NCI-H1436 (cell line): ENCODE data around the gene HCAR3.
A peak's percentile ranks its signal among the peaks of the same experiment; 100 is the strongest.
"Not testable (repeated sequence)": the region's sequence is repeated elsewhere in the genome, so short reads cannot be mapped to it uniquely, and the experiment has no call there.

Source experiments
- DNase-seq: peaks from one replicate; lab custom pipeline; 2025; lab: John Stamatoyannopoulos, UW

Gene HCAR3

DNA sequence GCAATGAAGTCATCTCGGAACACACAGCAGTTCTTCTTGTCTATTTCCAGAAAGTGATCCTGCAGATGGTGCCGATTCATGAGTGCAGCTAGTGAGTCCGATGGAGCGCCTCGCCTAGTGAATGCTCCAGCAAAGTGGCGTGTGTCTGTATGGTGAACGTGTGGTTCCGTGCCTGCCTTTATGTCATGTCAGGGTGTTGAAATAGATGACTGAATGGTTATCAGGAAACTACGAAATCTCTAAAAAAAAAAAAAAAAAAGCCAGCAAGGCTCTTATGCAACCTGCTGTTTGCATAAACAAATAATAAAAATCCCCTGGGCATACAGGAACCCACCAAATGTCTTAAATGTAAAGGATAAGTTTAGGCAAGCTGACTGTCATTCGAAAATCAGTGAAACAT lies at the start of gene HCAR3:
HCAR3 (minus strand) TSS at position 154 of the 400 bp plus-strand sequence; CDS start at position 80, 74 bp downstream.
- not testable (repeated sequence) for DNase-seq

DNA sequence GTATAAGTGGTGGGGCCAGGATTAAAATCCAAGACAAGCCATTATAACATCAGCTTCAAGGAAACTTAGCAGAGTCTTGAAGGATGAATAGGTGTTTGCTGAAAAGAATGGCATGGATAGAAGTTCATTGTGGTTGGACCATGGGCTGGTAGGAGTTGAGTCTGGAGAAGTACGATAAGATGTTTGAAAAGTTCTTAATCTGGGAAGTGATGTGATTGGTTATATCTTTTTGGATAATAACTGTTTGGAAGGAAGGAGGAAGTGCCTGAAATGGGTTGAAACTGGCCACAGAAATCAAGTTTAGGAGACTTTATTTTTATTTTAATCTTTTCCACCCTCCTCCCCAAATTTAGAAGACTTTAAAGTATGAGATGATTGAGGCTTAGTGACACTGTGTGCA lies 41.0 kb upstream of the HCAR3 start:
- DNase-seq, result no peak

DNA sequence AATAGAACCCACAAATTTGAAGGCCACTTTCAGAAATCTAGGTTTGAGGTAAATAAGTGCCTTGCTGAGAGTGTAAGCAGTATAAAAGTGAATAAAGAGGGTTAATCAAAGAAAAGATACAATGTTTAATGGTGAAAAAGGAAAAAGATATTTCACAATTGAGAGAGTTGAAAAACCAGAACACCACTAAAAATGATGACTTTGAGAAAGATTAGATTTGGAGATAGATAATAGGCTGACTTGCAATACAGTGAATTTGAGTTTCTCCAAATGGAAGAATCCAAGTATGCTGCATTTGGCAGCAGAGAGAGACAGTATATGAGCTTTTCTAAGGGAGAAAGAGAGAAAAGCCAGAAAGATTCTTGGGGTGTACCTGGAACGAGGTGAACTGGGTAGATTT lies 38.2 kb upstream of the HCAR3 start:
- DNase-seq, result no peak

DNA sequence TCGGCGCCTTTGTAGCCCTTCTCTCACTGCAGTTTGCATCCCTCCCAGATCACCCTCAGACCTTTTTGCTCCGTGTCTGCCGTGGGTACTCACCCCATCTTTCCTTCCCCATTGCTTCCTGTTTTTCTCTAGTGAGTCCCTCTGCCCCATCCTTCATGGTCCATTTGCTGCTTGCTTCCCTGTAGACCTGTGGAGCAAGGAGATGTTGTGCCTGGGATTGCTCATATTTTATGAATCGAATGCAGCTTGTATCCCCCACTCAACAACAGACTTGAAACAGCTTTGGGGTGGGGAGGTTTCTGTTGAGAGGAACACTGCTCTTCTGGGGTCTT lies 36.7 kb upstream of the HCAR3 start:
- no peak for DNase-seq

DNA sequence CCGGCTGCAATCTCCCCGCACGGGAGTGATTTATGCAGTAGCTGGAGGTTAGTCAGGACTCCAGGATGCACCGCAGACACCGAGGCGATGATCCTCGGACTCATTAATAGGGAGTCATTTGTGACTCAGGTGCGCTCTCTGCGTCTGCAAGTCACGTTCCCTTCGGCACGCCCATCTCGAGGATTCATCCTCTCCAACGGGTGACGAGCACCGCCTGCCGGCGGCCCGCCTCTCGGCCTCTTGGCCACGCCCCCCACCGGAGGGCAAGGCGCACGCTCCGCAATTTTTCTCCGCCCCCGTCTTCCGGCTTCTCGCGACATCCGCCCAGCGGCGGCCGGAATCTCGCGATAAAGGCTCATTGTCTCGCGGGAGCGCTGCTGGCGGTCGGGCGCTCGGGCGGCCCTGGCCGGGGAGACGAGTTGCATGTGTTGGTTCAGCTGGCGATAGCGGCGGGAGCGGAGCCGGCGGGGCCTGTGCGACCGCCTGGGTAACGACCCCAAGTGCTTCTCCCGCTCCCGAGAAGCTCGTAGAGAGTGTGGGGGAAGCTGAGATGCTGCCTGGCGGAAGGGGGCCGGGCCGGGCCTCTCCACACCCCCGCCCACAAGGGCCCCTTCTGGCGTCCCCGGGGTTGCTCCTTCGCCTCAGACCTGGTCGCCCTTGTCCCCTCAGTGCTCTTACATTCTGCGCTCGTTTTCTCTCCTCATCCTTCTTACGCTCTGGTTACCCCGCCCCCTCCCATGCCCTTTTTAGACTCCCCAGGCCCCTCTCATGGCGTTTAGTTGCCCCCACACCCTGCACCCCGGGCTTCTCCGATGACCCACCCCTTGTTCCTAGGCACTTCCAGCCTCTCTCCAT lies 36.1 kb upstream of the HCAR3 start, which contains the start of gene DENR:
DENR (plus strand) TSS at position 361 of the 855 bp plus-strand sequence. CDS start 878 bp downstream, outside the sequence.
- DNase-seq, result peak; percentile 98

DNA sequence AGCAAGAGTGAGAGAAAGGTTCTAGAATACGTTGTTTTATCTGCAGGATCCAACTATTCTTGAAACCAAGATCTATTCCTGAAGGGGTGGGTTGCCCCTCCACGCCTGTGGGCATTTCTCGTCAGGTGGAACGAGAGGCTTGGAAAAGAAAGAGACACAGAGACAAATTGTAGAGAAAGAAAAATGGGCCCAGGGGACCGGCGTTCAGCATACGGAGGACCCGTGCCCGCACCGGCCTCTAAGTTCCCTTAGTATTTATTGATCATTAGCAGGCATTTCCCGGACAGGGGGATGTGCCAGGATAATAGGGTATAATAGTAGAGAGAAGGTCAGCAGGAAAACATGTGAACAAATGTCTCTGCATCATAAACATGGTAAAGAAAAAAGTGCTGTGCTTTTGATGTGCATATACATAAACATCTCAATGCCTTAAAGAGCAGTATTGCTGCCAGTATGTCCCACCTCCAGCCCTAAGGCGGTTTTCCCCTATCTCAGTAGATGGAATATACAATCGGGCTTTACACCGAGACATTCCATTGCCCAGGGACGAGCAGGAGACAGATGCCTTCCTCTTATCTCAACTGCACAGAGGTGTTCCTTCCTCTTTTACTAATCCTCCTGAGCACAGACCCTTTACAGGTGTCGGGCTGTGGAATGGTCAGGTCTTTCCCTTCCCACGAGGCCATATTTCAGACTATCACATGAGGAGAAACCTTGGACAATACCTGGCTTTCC lies 34.3 kb upstream of the HCAR3 start:
- DNase-seq, result not testable (repeated sequence)

DNA sequence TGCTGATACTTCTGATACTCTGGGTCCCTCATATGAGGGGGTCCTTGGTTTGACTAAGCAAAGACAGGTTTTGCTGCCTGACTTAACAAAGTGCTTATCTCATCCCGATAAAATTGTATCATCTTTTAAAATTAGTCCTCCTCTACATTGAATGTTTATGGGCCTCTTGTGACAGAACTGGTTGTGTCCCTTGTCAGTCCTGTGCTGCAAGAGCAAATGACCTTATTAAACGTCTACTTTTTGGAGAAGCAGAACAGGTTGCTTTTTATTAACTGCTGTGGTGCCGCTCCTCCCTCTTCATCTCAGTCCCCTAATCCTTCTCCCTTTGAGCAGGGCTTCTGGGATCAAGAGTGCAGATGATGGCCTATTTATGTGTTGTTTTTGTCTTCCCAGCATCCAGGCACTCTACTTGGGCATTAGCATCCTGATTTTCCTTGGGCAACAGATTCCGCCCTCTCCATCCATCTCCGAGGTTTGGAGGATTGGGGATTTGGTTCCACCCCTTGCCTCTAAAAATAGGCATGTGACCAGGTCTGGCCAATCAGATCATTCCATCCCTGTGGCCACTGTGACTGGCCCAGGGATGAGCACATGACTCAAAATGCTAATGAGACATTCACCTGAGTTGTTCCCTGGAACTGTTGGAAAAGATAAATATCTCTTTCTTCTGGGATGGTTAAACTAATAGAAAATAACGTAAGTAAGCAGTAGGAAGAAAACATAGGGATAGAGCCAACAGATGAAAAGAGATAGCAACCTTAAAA lies 33.1 kb upstream of the HCAR3 start:
- peak; percentile 12 for DNase-seq

DNA sequence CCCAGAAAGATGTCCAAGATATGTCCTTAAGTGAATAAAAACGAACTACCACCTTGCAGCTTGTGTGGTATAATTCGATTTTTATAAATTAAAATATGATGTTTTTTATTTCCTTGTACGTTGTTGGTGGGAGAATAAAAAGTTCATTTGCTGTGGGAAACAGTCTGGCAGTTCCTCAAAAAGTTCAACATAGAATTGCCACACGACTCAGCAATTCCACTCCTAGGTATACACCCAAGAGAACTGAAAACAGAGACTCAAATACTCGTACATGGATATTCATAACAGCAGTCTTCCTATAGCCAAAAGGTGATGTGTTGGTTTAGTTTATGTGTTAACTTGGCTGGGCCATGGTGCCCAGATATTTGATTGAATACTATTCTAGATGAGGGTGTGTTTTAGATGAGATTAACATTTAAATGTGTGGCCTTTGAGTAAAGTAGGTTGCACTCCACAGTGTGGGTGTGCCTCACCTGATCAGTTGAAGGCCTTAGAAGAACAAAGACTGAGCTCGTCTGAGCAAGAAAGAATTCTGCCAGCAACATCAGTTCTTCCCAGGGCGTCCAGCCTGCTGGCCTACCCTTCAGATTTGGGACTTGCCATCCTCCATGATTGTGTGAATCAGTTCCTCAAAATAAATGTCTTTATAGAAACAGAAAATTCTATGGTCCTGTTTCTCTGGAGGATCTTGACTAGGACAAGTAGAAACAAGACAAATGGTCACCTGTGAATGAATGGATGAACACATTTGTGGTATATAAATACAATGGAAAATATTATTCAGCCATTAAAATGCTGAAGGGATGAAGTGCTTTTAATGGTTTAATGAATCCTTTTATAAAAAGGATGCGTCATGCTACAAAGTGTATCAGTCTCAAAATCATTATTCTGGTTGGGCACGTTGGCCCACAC lies 30.9 kb upstream of the HCAR3 start:
- DNase-seq, result no peak

DNA sequence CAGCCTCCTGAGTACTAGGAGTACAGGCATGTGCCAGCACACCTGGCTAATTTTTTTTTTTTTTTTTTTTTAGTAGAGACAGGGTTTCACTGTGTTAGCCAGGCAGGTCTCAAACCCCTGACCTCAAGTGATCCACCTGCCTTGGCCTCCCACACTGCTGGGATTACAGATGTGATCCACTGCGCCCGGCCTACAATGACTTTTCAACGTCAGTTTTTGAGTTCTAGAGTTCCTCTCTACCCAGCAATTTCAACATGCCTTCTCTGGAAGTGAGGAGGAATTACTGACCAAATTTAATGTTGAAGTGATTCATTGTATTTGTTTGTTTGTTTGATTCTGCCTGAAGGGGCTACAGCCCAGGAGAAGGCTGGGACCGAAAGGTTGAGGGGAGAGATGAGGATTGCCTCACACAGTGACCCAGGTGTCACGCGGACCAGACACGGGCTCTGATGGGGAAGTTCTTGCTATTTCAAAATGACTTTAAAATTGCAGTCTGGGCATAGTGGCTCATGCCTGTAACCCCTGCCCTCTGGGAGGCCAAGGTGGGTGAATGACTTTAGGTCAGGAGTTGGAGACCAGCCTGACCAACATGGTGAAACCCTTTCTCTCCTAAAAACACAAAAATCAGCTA lies 27.4 kb upstream of the HCAR3 start:
- DNase-seq, result no peak

DNA sequence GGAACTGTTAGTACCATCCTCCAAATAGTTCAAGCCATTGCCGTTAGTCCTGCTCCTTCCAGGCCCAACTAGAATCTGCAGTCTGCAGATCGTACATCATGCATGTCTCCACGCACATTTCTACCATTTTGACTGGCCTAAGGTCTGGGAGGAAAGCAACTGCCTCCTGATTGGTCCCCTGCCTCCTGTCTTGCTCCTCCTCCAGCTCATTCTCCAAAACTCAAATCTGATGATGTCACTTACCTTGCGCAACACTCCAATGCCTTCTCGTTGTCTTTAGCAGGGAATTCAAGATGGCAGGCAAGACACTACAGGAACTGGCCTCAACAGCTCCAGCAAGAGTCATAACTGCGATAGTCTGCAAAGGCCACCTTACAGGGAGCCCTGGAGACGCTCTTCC lies 23.7 kb upstream of the HCAR3 start:
- no peak for DNase-seq

DNA sequence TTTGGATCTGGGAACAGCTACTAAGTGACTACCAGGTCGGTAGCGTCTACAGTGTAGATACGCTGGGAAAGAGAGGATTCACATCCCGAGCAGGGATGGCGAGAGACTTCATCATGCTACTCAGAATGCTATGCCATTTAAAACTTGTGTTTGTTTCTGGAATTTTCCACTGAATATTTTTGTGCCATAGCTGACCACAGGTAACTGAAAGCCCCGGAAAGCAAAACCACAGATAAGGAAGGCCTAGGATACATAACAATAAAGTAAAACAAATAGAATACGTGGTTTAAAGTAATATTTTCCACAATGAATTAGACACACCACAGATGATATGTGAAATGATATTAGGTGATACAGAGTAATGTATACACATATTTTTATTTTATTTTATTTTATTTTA lies 22.0 kb upstream of the HCAR3 start:
- DNase-seq, result no peak

DNA sequence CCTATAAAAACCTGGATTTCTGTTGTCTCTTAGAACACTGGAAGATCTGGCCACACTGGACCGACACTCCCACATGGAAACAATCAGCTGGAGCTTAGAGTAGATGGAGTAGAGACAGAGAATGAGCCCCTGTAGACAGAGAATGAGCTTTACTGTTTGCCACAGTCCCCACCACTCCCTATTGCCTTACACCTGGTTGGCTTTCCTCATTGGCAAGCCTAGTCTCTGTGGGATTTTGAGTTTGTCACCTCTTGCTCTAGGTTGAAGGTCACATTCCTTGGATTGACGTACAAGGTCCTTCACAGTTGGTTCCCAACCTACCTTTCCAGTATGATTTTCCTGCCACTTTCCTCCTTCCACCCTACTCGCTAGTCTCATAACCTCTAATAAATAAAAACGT lies 16.0 kb upstream of the HCAR3 start:
- DNase-seq, result no peak

DNA sequence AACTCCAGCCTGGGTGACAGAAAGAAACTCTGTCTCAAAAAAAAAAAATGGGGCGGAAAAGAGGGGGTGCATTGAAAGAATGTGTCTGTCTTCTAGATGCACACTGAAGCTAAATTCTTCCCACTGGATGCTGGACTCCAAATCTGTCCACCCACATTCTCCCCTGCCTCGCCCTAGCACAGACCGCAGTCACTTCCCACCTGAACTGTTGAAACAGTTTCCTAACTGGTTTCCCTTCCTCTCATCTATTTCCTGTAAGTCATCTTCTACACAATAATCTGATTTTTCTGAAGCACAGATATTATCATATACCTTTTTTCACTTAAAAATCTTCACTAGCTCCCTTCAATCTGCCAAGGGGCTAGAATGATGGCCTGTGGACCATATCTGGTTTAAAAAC lies 15.6 kb upstream of the HCAR3 start:
- DNase-seq, result no peak

DNA sequence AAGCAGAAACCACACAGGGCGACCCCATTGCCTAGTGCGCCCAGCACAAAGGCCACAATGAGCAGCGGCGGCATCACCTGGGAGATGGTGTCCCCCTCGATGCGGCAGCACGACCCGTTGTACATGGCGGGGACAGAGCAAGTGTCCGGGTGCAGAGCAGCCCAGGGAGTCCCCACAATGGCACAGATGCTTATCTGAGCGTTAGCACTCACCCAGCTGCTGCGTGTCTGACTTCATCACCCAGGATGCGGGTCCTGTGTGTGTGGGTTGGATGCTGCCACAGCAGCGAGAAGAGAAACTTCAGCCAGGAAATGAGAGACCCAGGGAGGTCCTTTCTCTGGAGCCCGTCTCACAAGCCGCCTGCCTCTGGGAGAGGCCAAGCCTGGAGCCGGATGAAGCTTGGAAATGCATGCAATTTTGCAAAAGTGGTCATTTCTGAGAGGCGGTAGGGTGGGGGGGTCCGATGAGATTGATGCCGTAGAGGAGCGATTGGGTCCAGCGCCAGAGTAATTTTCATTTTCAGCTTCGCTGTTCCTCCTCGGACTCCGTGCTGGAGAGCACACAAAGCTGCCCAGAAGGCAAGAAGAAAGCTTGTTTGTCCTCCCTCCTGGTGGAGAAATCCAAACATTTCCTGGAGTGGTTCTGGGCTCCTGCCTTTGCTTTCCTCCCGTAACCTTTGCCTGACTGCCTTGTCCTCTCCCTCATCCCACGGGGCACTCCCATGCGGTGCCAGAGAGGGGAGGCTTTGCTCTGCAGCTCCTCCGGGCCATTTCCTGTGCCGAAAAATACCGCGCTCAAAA lies 13.8 kb upstream of the HCAR3 start, which contains the start of gene HCAR1:
HCAR1 (minus strand) TSS at position 630 of the 800 bp plus-strand sequence; CDS start at position 125, 505 bp downstream.
- DNase-seq, result no peak

DNA sequence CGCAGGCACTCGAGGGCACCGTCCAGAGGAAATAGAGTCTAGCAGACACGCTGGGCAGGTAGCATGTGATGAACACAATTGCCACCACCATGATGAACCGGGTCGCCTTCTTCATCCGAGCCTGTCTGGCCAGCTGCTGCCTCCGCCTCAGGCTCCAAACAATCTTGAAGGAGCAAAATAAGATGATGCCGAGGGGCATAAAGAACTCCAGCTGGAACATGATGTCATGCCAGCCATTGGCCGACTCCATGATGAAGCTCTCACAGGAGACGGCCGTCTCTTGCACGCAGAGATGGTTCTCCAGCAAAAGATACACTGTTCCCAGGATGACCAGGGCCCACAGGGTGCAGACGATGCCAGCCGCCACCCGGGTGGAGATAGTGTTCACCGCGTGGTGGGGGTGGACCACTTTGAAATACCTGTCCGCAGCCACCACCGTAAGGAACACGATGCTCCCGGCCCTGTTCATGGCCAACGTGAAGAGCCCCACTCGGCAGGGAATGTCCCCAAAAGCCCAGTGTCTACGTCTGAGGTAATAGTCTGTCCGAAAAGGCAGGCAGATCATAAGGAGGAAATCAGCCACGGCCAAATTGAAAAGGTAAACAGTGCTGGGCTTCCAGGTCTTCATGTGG lies 13.1 kb upstream of the HCAR3 start:
- DNase-seq, result no peak

DNA sequence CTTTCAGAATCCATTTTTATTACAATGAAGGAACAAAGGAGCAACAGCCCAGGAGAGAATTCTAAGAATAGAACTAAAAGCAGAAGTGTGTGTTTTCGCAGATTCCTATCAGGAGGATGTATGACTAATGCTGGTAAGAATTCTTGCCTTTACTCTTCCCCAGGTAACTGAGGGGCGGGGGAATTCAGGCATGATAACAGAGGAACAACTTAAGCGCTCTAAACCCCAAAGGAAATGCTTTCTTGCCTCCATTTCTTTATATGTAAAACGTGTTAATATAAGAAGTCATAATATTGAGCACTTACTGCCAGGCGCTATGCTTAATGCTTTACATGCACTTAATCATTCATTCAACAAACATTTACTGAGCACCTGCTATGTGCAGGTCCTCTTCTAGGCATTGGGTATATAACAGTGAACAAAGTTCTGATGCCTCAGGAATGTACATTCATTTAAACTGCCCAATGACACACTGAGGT lies 9.5 kb upstream of the HCAR3 start:
- no peak for DNase-seq

DNA sequence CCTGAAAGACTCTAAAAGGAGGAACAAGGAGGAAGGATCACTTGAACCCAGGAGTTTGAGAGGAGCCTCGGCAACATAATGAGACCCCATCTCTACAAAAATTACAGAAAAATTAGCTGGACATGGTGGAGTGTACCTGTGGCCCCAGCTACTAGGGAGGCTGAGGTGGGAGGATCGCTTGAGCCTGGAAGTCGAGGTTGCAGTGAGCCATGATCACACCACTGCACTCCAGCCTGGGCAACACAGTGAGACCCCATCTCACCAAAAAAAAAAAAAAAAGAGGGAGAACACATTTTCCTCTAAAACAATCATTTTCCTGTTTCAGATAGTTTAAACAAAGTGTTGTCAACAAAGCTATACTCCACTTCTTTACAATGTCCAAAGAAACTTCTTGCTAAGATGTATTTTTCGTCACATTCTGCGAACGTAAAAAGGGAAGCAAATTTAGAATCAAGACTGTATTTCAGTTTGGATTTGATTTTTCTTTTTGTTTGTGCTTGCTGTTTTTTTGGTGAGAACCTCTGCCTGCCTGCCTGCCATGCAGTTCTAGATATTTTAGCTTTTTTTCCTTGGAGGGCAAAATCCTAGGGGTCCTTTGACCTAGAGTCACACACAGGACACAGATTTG lies 9.0 kb upstream of the HCAR3 start:
- DNase-seq, result no peak

DNA sequence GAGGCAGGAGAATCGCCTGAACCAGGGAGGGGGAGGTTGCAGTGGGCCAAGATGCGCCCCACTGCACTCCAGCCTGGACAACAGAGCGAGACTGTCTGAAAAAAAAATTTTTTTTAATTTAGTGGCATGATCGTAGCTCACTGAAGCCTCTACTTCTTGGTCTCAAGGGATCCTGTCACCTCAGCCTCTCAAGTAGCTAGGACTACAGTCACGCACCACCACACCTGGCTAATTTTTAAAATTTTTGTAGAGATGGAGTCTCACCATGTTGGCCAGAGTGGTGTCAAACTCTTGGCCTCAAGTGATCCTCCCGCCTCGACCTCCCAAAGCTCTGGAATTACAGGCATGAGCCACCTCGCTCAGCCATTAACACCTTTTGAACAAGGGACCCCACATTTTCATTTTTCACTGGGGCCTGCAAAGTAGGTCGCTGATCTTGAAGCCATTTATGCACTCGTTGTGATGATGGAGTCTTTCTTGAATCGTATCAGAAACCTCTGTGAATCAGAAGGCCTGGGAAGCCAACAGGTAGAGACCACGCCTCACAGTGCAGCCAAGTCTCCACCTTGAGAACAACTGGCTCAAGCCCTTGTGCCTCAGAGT lies 8.1 kb upstream of the HCAR3 start:
- DNase-seq, result no peak

DNA sequence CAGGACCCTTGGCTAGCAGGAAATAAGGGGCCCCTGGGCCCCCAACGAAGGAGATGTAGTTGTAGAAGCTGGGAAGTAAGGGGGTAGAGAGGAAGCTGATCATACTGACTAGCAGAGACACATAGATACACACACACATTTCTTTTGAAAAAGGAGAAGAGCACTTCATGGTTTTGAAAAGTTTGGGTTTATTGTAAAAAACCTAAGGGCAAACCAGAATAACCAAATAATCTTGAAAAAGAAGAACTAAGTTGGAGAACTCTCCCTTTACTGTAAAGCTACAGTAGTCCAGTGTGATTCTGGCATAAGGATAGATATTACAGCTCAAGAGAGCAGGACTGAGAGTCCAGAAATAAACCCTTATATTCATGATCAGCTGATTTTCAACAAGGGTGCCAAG lies 5.8 kb upstream of the HCAR3 start:
- no peak for DNase-seq
